HG02852 (cell line): ENCODE results near the gene TMA7.

Source experiments
- ATAC-seq: cut with Tn5 transposase; IDR thresholded peaks from one replicate; pipeline ENCODE4 v1.9.1; 2021; ENCODE audit warnings: mild to moderate bottlenecking, moderate library complexity; ENCODE audit not compliant: unreplicated experiment

The TMA7 gene

DNA sequence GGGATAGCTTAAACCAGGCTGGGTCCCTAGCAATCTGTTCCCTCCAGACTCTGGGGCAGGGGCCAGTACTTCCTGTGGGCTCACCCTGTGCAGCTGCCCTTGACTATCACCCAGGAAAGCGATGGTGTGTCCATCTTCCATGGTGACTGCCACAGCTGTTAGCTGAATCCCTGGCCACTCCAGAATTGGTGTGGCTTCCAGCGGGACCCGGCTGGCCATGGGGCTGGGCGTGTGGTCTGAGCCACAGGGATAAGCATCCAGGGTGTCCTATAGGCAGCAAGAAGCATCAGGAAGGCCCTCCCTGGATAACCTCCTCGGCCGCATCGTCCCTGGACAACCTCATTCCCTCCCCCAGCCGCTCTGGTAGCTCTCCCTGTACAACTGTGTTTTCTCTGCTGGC is 17.4 kb upstream of the TMA7 start:
- no peak for ATAC-seq

- ATAC-seq = no peak
These were observed 16.7 kb upstream of the TMA7 start for GRCh38 chr3:48423241-48423882.

GRCh38 chr3:48423883-48424695 is 16.0 kb upstream of the TMA7 start:
- ATAC-seq = no peak

DNA sequence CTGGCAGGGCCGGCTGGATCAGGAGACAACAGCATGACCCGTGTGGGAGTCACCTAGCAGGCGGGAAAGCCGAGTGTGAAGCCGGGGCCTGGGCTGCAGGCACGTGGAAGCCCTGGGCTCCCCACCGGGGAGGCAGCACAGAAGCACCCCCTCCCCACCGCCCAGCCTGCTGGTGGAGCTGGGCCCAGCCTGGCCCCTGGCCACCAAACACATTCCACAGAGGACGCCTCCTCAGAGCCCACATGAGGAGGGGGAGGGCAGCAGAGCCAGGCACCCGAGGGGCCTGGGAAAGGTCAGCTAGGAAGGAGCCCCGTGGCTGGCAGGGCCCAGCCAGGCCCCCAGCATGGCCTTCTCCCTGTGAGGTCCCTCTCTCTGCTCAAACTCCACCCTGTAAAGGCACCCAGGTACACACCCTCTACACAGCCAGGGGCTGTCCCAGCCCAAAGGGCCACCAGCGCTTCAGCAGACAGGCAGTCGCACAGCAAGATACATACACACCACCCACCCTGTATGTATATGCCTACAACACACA is 14.7 kb upstream of the TMA7 start:
- ATAC-seq = no peak

GRCh38 chr3:48426401-48426909 is 13.6 kb upstream of the TMA7 start:
- no peak for ATAC-seq

DNA sequence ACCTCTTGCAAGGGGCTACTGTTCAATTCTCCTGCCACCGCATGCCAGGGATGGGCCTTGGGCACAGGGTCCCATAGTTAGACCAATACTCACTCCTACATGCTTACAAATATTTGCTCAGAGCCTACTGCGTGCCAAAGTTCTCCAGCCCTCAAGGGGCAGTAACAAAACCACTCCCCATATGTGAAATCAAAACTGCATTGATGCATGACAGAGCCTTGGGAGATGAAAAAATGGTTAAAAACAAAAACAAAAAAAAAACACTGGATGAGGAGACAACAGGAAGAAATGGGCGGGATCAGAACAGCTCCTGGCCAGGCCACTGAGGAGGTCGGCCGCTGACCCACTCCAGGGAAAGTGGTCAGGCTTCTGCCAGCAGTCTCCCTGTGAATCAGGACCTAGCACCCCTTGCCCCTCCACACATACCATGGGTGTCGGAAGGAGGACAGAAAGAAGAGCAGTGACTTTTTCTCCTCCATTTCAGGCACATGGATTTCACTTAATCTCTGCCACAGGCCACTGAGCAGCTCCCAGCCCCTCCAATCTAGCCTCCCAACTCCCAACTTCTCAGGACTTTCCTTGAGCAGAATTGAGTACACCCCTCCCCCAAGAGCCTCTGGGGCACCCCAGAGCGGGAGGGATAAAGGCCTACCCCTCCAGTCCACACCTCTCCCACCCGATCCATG is 13.0 kb upstream of the TMA7 start:
- ATAC-seq = no peak

GRCh38 chr3:48427630-48427962 is 12.5 kb upstream of the TMA7 start:
- ATAC-seq = no peak

DNA sequence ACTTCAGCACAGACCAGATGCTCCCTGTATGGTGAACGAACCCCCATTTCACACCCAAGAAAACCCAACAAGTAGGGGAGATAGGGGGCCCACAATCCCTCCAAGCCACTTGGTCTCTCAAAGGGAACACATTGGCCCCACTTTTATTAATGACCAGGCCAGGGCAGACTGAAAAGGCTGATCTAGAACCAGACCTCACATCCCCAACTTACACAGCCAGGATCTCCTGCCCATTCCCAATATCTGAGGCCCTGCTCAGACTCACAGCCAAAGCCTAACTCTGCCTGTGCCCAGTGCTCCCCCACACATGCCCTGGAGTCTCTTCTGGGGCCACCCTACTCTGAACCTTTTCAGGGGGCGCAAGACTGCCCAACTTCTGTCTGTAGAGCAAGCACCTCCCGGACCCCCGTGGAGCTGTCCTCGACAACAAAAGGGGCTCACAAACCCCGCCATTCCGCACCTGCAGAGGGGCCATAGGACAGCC is 11.9 kb upstream of the TMA7 start:
- no peak for ATAC-seq

- ATAC-seq = no peak
These were observed 11.3 kb upstream of the TMA7 start for GRCh38 chr3:48428572-48429316.

GRCh38 chr3:48429317-48429959 is 10.6 kb upstream of the TMA7 start:
- ATAC-seq = no peak

GRCh38 chr3:48429960-48430707 is 9.9 kb upstream of the TMA7 start, which contains the start of gene PLXNB1:
TSS of gene PLXNB1 (minus strand) at chr3:48430086. CDS start at chr3:48424611, 5,475 bp downstream.
- no peak for ATAC-seq

- no peak for ATAC-seq
These were observed 9.4 kb upstream of the TMA7 start for GRCh38 chr3:48430708-48431101.

DNA sequence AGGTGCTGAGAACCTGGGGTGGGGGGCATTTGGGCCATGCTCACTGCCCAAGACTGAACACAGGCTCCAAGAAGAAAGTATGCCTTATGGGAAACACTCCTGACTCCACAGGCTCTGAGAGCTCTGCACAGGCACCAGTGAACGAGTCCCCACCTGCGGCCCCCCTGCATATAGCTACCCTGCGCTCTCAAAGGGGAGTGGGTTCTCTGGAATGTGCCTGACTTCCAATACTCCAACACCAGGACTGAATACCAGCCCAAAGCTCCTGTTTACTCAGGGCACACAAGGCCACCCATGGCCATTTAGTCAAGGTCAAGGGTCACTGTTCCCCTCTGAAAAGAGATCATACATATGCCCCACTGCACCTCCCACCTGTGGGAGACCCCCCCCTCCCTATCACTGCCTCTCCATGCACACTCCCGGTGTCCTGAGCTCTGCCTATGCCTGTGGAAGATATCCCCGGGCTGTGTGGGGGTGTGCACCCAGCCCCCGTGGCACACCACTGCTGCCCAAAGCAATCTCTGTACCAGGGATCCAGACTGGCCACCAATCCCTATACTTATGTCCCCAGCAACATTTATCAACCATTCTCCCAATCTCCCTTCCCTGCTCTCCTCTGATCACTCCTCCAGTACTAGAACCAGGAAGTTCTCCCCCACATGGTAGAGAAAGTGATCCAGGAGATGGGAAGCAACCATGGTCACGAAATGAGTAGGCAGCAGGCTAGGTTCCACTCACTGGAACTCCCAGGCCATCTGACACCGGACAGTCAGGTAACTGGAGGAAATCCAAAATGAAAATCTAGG is 8.6 kb upstream of the TMA7 start:
- ATAC-seq = no peak

DNA sequence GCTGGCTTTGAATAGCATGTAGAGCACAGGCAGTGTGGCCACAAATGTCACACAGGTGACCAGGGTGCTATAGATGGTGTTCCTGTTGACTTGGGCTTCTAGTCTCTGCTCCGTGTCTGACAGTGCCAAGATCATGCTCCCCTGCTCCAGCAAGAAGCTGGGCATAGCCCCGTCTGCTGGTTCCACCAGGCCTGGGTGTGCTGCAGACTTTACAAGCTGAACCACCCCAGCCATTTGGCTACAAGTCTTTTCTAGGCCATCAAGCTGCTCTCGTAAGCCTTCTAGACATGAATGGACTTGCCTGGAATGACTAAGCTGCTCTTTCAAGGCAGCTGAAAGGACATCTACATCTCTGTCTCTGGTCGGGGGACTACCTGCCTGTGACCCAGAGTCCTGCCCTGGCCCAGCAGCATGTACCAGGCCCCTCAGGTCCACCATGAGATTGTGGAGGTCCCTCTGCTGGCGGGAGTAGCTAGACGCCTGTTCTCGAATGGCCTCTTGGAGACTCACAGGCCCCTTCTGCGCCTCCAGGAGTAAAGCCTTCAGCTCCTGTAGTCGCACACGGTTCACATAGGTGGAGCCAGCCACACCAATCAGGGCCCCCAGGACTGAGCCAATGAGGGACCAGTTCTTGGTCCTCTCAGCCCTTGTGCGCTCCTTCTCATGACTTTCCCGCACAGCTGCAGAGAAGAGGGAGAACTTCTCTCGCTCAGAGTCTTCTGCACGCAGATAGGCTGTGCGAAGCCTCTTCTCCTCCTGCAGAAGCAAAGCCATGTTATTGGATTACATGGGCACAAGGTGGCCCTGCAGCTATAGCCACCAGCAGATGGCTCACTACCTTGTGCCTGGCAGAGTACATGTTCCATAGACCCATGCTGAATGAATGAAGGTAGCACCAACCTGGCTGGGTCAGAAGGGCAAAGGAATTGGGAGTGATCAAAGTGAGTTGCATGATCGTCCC is 7.4 kb upstream of the TMA7 start:
- no peak for ATAC-seq

GRCh38 chr3:48433472-48434118 is 6.5 kb upstream of the TMA7 start:
- no peak for ATAC-seq

GRCh38 chr3:48434591-48435222 is 5.3 kb upstream of the TMA7 start:
- ATAC-seq = no peak

DNA sequence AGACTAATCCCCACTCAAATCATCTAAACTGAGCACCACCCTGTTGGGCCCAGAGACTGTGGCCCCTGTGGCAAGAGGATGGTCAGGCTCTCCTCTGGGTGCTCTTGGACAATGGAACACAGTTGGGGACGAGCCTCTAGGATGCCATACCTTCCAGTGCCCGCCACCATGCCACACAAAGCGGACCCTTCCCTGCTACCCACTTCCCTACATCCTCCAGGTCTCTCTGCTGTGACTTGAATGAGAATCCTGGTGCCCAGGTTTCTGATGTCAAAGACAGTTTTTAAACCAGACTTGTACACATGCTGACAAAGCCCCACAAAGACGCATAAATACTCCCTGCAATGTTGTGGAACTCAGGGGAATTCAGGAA is 4.8 kb upstream of the TMA7 start:
- no peak for ATAC-seq
